GM19372 (cell line): ENCODE data around the gene SP6.

Experiments
- ATAC-seq: cut with Tn5 transposase; IDR thresholded peaks from one replicate; pipeline ENCODE4 v1.9.1; 2021; ENCODE audit warnings: mild to moderate bottlenecking, low read depth, moderate library complexity; ENCODE audit not compliant: unreplicated experiment

Gene SP6

GRCh38 chr17:47839071-47839470 is 11.9 kb downstream of the SP6 start:
- ATAC-seq, result no peak

- ATAC-seq, result no peak
These were observed 12.3 kb downstream of the SP6 start for GRCh38 chr17:47838636-47839035.

GRCh38 chr17:47837401-47838039 is 13.4 kb downstream of the SP6 start:
- no peak for ATAC-seq

GRCh38 chr17:47836601-47837000 is 14.4 kb downstream of the SP6 start:
- no peak for ATAC-seq

GRCh38 chr17:47834756-47835155 is 16.2 kb downstream of the SP6 start:
- ATAC-seq, result no peak

GRCh38 chr17:47831934-47832327 is 19.0 kb downstream of the SP6 start:
- no peak for ATAC-seq

GRCh38 chr17:47831003-47831933 is 19.7 kb downstream of the SP6 start, which contains the start of the genes LRRC46 and MRPL10:
LRRC46 (plus strand) TSS chr17:47831670; CDS start chr17:47831990, 320 bp downstream.
MRPL10 (minus strand) TSS chr17:47831541; CDS start chr17:47831511, 30 bp downstream.
- ATAC-seq, result peak; percentile 85

- ATAC-seq, result no peak
These were observed 20.5 kb downstream of the SP6 start for GRCh38 chr17:47830396-47831002.

- no peak for ATAC-seq
These were observed 21.1 kb downstream of the SP6 start for GRCh38 chr17:47829870-47830269.

- ATAC-seq, result no peak
These were observed 27.4 kb downstream of the SP6 start for GRCh38 chr17:47823519-47823918.

- no peak for ATAC-seq
These were observed 28.2 kb downstream of the SP6 start for GRCh38 chr17:47822785-47823184.

- ATAC-seq, result peak; percentile 81
These were observed 29.3 kb downstream of the SP6 start, which contains the start of gene OSBPL7 for GRCh38 chr17:47821424-47822391. OSBPL7 (minus strand) TSS chr17:47821794; CDS start chr17:47820278, 1,516 bp downstream.

- ATAC-seq, result no peak
These were observed 29.9 kb downstream of the SP6 start for GRCh38 chr17:47821031-47821423.

- ATAC-seq, result no peak
These were observed 30.8 kb downstream of the SP6 start for GRCh38 chr17:47820033-47820789.

- ATAC-seq, result no peak
These were observed 31.5 kb downstream of the SP6 start for GRCh38 chr17:47819475-47819874.

GRCh38 chr17:47818002-47818695 is 32.8 kb downstream of the SP6 start:
- ATAC-seq, result no peak

- no peak for ATAC-seq
These were observed 34.0 kb downstream of the SP6 start for GRCh38 chr17:47816947-47817346.

- no peak for ATAC-seq
These were observed 34.7 kb downstream of the SP6 start for GRCh38 chr17:47816111-47816735.
